ENCODE data around the gene IGF2BP3.

DNA sequence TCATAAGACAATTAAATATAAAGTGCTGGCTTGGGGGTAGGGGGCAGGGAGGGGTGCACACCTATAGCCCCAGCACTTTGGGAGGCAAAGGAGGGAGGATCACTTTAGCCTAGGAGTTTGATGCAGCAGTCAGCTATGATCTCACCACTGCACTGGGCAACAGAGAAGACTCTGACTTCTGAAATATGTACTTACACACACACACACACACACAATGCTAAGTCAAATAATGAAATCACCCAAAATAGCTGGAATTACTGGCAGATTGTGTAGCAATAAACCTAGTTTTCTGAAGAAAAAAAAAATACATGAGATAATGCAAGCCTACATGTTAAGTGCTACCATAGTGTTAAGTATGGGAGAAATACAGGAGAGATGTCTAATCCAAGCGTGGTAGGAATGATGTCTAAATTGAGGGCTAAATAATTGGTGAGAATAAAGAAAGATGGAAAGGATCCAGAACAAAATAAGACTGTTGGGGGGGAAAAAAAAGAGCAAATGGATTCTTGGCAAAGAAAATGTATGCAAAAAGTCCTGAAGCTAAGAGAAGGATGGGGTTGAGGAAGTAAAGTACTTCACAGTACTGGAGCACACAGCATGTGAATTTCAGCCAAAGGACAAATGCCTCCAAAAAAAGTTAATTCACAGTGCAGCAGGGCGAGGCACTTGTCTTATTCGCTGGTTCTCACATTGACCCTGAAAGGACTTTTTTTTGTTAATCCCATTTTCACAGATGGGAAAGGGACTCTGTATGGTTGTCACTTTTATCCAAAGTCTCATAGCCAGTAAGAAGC is 73.9 kb downstream of the IGF2BP3 start:
- TF ChIP-seq, protein P1, sequence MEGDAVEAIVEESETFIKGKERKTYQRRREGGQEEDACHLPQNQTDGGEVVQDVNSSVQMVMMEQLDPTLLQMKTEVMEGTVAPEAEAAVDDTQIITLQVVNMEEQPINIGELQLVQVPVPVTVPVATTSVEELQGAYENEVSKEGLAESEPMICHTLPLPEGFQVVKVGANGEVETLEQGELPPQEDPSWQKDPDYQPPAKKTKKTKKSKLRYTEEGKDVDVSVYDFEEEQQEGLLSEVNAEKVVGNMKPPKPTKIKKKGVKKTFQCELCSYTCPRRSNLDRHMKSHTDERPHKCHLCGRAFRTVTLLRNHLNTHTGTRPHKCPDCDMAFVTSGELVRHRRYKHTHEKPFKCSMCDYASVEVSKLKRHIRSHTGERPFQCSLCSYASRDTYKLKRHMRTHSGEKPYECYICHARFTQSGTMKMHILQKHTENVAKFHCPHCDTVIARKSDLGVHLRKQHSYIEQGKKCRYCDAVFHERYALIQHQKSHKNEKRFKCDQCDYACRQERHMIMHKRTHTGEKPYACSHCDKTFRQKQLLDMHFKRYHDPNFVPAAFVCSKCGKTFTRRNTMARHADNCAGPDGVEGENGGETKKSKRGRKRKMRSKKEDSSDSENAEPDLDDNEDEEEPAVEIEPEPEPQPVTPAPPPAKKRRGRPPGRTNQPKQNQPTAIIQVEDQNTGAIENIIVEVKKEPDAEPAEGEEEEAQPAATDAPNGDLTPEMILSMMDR (IDR thresholded peaks at IDR 0.05 in 8 of 11, conservative IDR thresholded peaks at IDR 0.05 in 3 of 11): no peak
- TF ChIP-seq POLR2AphosphoS5 (IDR thresholded peaks at IDR 0.05): no peak
- no peak for TF ChIP-seq POLR2A (IDR thresholded peaks at IDR 0.05)

All from spleen (tissue), 7 donors.